Heart left ventricle (tissue), 16 donors: ENCODE measurements around the gene NARS2. TPM values are rescaled to one million over a fixed set of nuclear protein-coding genes. Genes with fewer than 3 reads are reported as not detected.

Source experiments
- ATAC-seq, 4 donors: fragments of 200-7000 bp; cut with Tn5 transposase; one replicate each; pipeline ENCODE4 v1.9.1; 2020 to 2022; ENCODE audit warnings: moderate library complexity in 4 of 4, mild to moderate bottlenecking in 3 of 4, moderate number of reproducible peaks in 1 of 4
- DNase-seq, 5 donors: peaks; one replicate each; pipeline ENCODE4 v3.0.0-alpha.2; 2020
- H3K27ac ChIP-seq, 12 donors: fragments of 200-600 bp; sonication (generic) in 4 of 12; one replicate each; pipeline versions ENCODE4 v1.5.0 to v1.8.0; 2016 to 2022; ENCODE audit warnings: mild to moderate bottlenecking in 2 of 12
- H3K27me3 ChIP-seq, 9 donors: fragments of 200-600 bp; sonication (generic) in 2 of 9; one replicate each; pipeline versions ENCODE4 v1.5.1 to v1.8.0; 2016 to 2022; ENCODE audit warnings: mild to moderate bottlenecking in 3 of 9
- H3K36me3 ChIP-seq, 9 donors: fragments of 200-600 bp; sonication (generic) in 2 of 9; one replicate each; pipeline versions ENCODE4 v1.5.0 to v1.8.0; 2018 to 2022; ENCODE audit warnings: mild to moderate bottlenecking in 2 of 9
- H3K4me1 ChIP-seq, 12 donors: fragments of 200-600 bp; sonication (generic) in 4 of 12; one replicate each; pipeline versions ENCODE4 v1.5.0 to v1.8.0; 2016 to 2022; ENCODE audit warnings: mild to moderate bottlenecking in 3 of 12
- H3K4me3 ChIP-seq, 12 donors: fragments of 200-600 bp; sonication (generic) in 4 of 12; one replicate each; pipeline versions ENCODE4 v1.5.0 to v1.8.0; 2017 to 2022; ENCODE audit warnings: mild to moderate bottlenecking in 9 of 12, moderate library complexity in 4 of 12
- H3K9me3 ChIP-seq, 12 donors: fragments of 200-600 bp; sonication (generic) in 4 of 12; one replicate each; pipeline versions ENCODE4 v1.5.0 to v1.8.0; 2016 to 2022; ENCODE audit warnings: mild to moderate bottlenecking in 1 of 12
- CTCF ChIP-seq, 12 donors: fragments of 200-600 bp; sonication (generic) in 4 of 12; IDR thresholded peaks; one replicate each; pipeline versions ENCODE4 v1.5.0 to v1.8.0; 2018 to 2022; ENCODE audit warnings: antibody characterized with exemption in 12 of 12, mild to moderate bottlenecking in 5 of 12
- POLR2A ChIP-seq, 2 donors: fragments of 450-650 bp; IDR thresholded peaks; one replicate each; pipeline ENCODE4 v1.6.1; 2017; ENCODE audit warnings: antibody characterized with exemption in 2 of 2, mild to moderate bottlenecking in 2 of 2, moderate library complexity in 2 of 2
- WGBS, 4 donors: extraction: QIAGEN DNeasy Blood & Tissue Kit in 2 of 4; methylation state at CpG; one replicate each; pipeline versions ENCODE4 v1.1.5 to v1.1.7; 2013 to 2018; 5-methylcytosine and 5-hydroxymethylcytosine counted together
- intact Hi-C, 10 donors: fragments of 100-400 bp; cut with DNase I; formaldehyde crosslinking; loops; one replicate each; pipeline versions ENCODE4 v1.11.1 to v1.14.2; 2022
- polyA plus RNA-seq, 2 donors: library from polyadenylated mRNA; stranded (reverse); fragments of 200-250 nt; gene quantifications; one replicate each; pipeline ENCODE4 v1.2.3, GENCODE V29; 2013
- total RNA-seq, 9 donors: library from RNA; depleted of rRNA in 2 of 9; stranded (reverse); fragments of >200 nt in 2 of 9; fragmentation: NEBNext Ultra II Directional in 3 of 9; extraction: Animal tissue kit (Norgen Biotek cat#: 25700) in 3 of 9; gene quantifications; one replicate each; pipeline versions ENCODE4 v1.1.0 to v1.2.4, GENCODE V29; 2016 to 2023
- donor health status: ischemic (EF 13 %, LVEDD 7.1; RV severe dilation, severe dysfunction).
- donor health status: healthy with polysubstance abuse.
- donor health status: DM: no; HTN: yes; CAD: no.
- donor health status: DM: no; HTN: no; CAD: no.
- donor health status: ischemic (EF 25% LVEDD 6.9; RV normal size, moderate dysfunction).
- donor health status: ischemic (EF 25% LVEDD 5.7; RV mildly dilated, moderate dysfunction).
- donor health status: healthy.
- donor health status: DM: yes; HTN: yes; CAD: no.
- donor health status: ischemic (EF 35%, LVEDD 5.7; RV mildly dilated, moderate dysfunction).
- donor health status: nonischemic (EF 11% LVEDD 7.7; RV severe dilation, severe dysfunction).
- donor health status: DM: yes; HTN: yes; CAD: no.
- donor health status: PGD.
- donor health status: ischemic (EF 29% LVEDD 5.4; RV normal size, mild dysfunction).
- donor health status: nonischemic (EF 23%, LVEDD 6.1; RV moderate dilation, normal function).

NARS2 gene
- total and polyA plus RNA-seq, 11 donors, result 9.9 to 23.2 (median 15.8) TPM

GRCh38 chr11:78470861-78471442, 103.7 kb downstream of the NARS2 start:
- H3K27ac ChIP-seq, result no peak overlapping the region
- DNase-seq (no peak), ATAC-seq (no peak)
- no peaks in the 10 kb centered on the region for H3K9me3 ChIP-seq
- intact Hi-C loops, result no loop called here
- no peaks in the 10 kb centered on the region for H3K27me3 ChIP-seq
- TF ChIP-seq CTCF (IDR thresholded peaks at IDR 0.05) (no peak), POLR2A (IDR thresholded peaks at IDR 0.05) (no peak)
- 86 to 92% (median 88%) methylated on average over 3 of the region's 3 CpGs for WGBS, 4 donors
- H3K36me3 ChIP-seq, result peaks cover 0 to 13% (median 0%) of the 10 kb centered on the region in 9 donors
- no peak overlapping the region for H3K4me3 ChIP-seq
- peaks cover 0 to 3% (median 0%) of the 10 kb centered on the region in 12 donors for H3K4me1 ChIP-seq

GRCh38 chr11:78469896-78470295, 104.8 kb downstream of the NARS2 start:
- Histone ChIP-seq H3K9me3 (no peaks in the 10 kb centered on the region), H3K4me1 (peaks cover 0 to 8% (median 0%) of the 10 kb centered on the region in 12 donors), H3K27ac (no peak overlapping the region), H3K27me3 (no peaks in the 10 kb centered on the region), H3K4me3 (no peak overlapping the region), H3K36me3 (peaks cover 0 to 24% (median 5%) of the 10 kb centered on the region in 9 donors)
- DNase-seq, result no peak
- 85 to 89% (median 88%) methylated on average over 3 of the region's 3 CpGs for WGBS, 4 donors
- TF ChIP-seq POLR2A (IDR thresholded peaks at IDR 0.05), result no peak
- TF ChIP-seq CTCF (IDR thresholded peaks at IDR 0.05), result no peak
- ATAC-seq, result no peak
- intact Hi-C loops, result no loop called here

- WGBS, 4 donors, result 87 to 90% (median 88%) methylated on average over 4 of the region's 4 CpGs
- peaks cover 0 to 10% (median 0%) of the 10 kb centered on the region in 12 donors for H3K4me1 ChIP-seq
- peaks cover 0 to 31% (median 6%) of the 10 kb centered on the region in 9 donors for H3K36me3 ChIP-seq
- no peaks in the 10 kb centered on the region for H3K27me3 ChIP-seq
- intact Hi-C loops, result no loop called here
- no peak for ATAC-seq
- H3K27ac ChIP-seq, result no peak overlapping the region
- DNase-seq, result no peak
- no peaks in the 10 kb centered on the region for H3K9me3 ChIP-seq
- TF ChIP-seq CTCF (IDR thresholded peaks at IDR 0.05) (no peak), POLR2A (IDR thresholded peaks at IDR 0.05) (no peak)
- no peak overlapping the region for H3K4me3 ChIP-seq
Observed at GRCh38 chr11:78467931-78468330, 106.7 kb downstream of the NARS2 start.

GRCh38 chr11:78467370-78467769, 107.3 kb downstream of the NARS2 start:
- Histone ChIP-seq H3K4me3 (no peak overlapping the region), H3K27ac (no peak overlapping the region), H3K4me1 (peaks cover 0 to 10% (median 0%) of the 10 kb centered on the region in 12 donors), H3K36me3 (peaks cover 0 to 36% (median 6%) of the 10 kb centered on the region in 9 donors), H3K27me3 (no peaks in the 10 kb centered on the region), H3K9me3 (no peaks in the 10 kb centered on the region)
- intact Hi-C loops, result no loop called here
- DNase-seq, result no peak
- no peak for ATAC-seq
- no peak for TF ChIP-seq CTCF (IDR thresholded peaks at IDR 0.05)
- no peak for TF ChIP-seq POLR2A (IDR thresholded peaks at IDR 0.05)
- WGBS, 4 donors, result 94 to 98% (median 96%) methylated on average over 2 of the region's 2 CpGs
